ENCODE data around the gene C16orf78.

GRCh38 chr16:49324703-49325102, 48.9 kb upstream of the C16orf78 start:
- TF ChIP-seq CTCF (IDR thresholded peaks at IDR 0.05), result no peak
- TF ChIP-seq POLR2A (IDR thresholded peaks at IDR 0.05), result no peak
- no peak for TF ChIP-seq EP300 (IDR thresholded peaks at IDR 0.05)
